ENCODE results near the gene DCBLD1.
A peak's percentile ranks its signal among the peaks of the same experiment; 100 is the strongest.

DCBLD1 gene

DNA sequence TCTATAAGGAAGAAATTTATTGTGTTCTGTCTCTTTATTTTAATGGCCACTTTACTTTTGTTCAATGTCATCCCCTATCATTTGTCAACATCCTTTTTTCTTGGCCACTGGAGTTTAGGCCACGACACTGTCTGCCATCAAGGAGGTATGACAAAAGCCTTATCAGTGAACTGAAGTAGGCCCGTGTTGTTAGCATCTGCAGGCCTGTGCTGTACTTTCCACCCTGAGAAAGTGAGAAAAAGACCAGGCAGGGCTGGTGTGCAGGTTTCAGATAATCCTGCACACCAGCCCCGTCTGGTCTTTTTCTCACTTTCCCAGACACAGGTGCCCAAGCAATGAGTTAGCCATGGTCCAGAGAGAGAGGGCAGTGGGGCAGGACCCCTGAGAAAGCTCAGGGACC is 62.2 kb downstream of the DCBLD1 start:
- no peaks in the 10 kb centered on the region for H3K9me3 Mint-ChIP-seq
- peaks cover 13% of the 10 kb centered on the region for H3K27me3 Mint-ChIP-seq (ENCODE audit: low read depth)
- H3K4me1 Mint-ChIP-seq (ENCODE audit: low read depth): peaks cover 24% of the 10 kb centered on the region
- peaks cover 3% of the 10 kb centered on the region for H3K36me3 Mint-ChIP-seq (ENCODE audit: low read depth)
- no peak overlapping the region for H3K4me3 Mint-ChIP-seq
- H3K27ac Mint-ChIP-seq: no peak overlapping the region

DNA sequence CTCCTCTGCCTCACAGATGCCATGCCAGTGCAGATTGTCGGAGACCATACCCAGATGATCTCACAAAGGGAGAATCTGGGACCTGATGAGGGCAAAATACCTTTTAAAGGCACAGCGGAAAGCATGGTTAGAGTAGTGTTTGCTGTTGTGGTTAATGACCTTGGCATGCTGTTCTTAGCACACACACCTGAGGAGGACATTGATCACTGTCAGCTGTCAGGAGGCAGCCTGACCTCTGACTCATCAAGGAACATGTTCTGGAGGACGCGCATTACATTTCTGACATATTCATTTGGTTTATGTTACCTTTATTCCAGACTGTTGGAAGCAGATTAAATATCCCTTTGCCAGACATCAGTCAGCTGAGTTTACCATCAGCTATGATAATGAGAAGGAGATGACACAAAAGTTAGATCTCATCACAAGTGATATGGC is 62.7 kb downstream of the DCBLD1 start:
- peaks cover 27% of the 10 kb centered on the region for H3K4me1 Mint-ChIP-seq (ENCODE audit: low read depth)
- no peak overlapping the region for H3K27ac Mint-ChIP-seq
- H3K4me3 Mint-ChIP-seq: no peak overlapping the region
- H3K36me3 Mint-ChIP-seq (ENCODE audit: low read depth): peaks cover 3% of the 10 kb centered on the region
- peaks cover 13% of the 10 kb centered on the region for H3K27me3 Mint-ChIP-seq (ENCODE audit: low read depth)
- no peaks in the 10 kb centered on the region for H3K9me3 Mint-ChIP-seq

DNA sequence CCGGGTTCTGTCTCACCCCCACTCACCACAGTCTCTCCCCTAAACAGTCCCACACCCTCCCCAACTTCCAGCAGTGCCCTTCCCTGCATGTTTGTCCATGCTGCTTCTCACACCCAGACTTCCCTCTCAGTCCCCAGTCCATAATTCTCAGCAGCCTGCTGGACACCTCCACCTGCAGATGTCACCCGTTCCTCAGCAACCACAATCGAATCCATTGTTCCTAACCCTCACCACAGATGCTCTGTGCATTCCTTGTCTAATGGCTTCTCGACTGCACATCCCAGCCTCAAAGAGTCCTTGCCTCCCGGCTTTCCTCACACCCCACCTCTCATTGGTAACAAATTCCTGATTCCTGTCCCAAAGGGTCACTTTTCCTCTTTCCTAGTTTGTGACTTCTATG is 64.2 kb downstream of the DCBLD1 start:
- no peaks in the 10 kb centered on the region for H3K9me3 Mint-ChIP-seq
- H3K27ac Mint-ChIP-seq: peak overlapping the region; percentile 24
- H3K4me1 Mint-ChIP-seq (ENCODE audit: low read depth): peaks cover 34% of the 10 kb centered on the region
- H3K4me3 Mint-ChIP-seq: peak overlapping the region; percentile 25
- peaks cover 3% of the 10 kb centered on the region for H3K36me3 Mint-ChIP-seq (ENCODE audit: low read depth)
- peaks cover 13% of the 10 kb centered on the region for H3K27me3 Mint-ChIP-seq (ENCODE audit: low read depth)

DNA sequence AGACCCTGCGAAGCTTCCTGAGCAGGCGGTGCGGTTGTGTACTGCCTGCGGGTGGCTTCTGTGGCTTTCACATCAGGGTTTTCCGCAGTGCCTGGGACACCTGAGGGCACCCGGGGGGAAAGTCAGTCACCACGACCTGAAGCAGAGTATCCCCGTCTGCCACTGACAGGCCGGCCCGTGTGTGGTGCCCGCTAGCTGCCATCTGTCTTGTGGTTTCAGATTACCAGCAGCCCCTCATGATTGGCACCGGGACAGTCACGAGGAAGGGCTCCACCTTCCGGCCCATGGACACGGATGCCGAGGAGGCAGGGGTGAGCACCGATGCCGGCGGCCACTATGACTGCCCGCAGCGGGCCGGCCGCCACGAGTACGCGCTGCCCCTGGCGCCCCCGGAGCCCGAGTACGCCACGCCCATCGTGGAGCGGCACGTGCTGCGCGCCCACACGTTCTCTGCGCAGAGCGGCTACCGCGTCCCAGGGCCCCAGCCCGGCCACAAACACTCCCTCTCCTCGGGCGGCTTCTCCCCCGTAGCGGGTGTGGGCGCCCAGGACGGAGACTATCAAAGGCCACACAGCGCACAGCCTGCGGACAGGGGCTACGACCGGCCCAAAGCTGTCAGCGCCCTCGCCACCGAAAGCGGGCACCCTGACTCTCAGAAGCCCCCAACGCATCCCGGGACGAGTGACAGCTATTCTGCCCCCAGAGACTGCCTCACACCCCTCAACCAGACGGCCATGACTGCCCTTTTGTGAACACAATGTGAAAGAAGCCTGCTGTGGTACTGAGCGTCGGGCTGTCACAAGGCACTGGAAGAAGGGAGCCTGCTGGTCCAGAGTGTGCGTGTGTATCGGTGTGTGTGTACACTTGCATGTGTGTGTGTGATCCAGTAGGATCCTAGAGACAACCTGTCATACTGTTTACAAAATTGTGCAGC is 65.5 kb downstream of the DCBLD1 start:
- Mint-ChIP-seq H3K27me3 (ENCODE audit: low read depth) (peaks cover 13% of the 10 kb centered on the region), H3K27ac (peak overlapping the region; percentile 80), H3K4me3 (peak overlapping the region; percentile 69), H3K4me1 (ENCODE audit: low read depth) (peaks cover 34% of the 10 kb centered on the region), H3K9me3 (no peaks in the 10 kb centered on the region), H3K36me3 (ENCODE audit: low read depth) (peaks cover 3% of the 10 kb centered on the region)

DNA sequence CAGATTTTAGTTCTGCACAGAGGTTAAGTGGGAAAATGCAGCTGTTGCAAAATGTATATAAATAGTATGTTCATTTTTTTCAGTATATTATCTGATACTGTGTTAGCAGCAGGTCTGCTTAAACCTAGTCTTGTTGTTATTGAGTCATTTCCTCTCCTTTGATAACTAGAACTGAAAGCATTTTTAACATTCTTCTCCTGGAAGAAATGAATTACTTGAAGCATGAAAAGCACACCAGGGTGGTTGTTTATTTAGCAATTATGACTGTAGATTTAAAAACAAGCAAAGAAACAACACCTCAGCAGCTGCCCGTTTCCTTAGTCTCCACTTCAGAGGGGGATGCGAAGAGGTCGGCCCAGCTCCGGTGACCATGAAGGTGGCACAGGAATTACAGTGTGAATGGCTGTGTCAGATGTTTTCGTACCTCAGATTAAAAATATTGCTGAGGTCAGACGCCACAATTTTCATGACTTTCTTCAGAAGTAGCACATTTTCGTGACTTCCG is 66.4 kb downstream of the DCBLD1 start:
- Mint-ChIP-seq H3K4me1 (ENCODE audit: low read depth) (peaks cover 34% of the 10 kb centered on the region), H3K27ac (peak overlapping the region; percentile 80), H3K9me3 (no peaks in the 10 kb centered on the region), H3K36me3 (ENCODE audit: low read depth) (peaks cover 3% of the 10 kb centered on the region), H3K27me3 (ENCODE audit: low read depth) (peaks cover 13% of the 10 kb centered on the region), H3K4me3 (peak overlapping the region; percentile 66)

DNA sequence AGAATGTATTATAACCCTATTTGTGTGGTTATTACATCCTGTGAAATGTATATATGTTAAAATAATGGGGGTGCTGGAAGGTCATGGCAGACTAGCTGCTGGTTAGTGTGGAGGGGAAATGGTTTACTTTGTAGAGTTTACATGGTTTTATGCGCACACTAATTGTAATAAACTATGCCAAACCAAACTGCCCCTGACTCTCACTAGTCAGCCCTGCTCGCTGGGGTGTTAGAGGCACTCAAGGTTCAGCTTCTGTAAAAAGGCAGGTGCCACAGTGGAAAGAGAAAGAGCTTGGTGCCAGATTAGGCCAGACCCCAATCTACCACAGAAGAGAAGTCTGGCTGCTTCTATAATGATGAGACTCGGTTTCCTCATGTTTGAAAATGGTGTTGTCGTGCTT is 67.1 kb downstream of the DCBLD1 start:
- Mint-ChIP-seq H3K4me3 (peak overlapping the region; percentile 66), H3K9me3 (no peaks in the 10 kb centered on the region), H3K27me3 (ENCODE audit: low read depth) (peaks cover 13% of the 10 kb centered on the region), H3K4me1 (ENCODE audit: low read depth) (peaks cover 34% of the 10 kb centered on the region), H3K36me3 (ENCODE audit: low read depth) (peaks cover 3% of the 10 kb centered on the region), H3K27ac (peak overlapping the region; percentile 80)

DNA sequence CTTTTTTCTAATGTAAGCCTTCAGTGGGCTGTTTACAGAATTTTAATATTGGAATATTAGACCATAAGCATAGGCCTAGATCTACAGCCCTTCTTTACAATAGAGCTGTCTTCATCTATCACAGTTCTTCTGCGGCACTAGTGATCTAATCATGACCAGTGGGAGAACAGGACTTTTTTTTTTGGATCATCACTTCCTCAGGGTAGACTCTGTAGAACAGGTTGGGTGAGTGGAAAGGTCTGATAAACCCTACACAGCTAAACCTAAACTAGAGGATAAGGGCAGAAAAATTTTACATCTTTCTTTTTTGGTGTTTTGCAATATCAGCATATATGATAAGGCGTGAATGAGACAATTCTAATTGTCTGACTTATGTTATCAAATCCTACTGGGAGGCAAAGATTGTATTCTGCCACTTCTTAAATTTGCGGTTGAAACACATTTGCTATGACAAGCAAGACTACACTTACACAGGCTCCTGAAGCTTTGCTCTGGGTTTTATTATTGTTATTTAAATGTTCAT is 67.7 kb downstream of the DCBLD1 start:
- peaks cover 15% of the 10 kb centered on the region for H3K27me3 Mint-ChIP-seq (ENCODE audit: low read depth)
- H3K27ac Mint-ChIP-seq: no peak overlapping the region
- H3K9me3 Mint-ChIP-seq: no peaks in the 10 kb centered on the region
- H3K4me3 Mint-ChIP-seq: no peak overlapping the region
- peaks cover 3% of the 10 kb centered on the region for H3K36me3 Mint-ChIP-seq (ENCODE audit: low read depth)
- H3K4me1 Mint-ChIP-seq (ENCODE audit: low read depth): peaks cover 34% of the 10 kb centered on the region

DNA sequence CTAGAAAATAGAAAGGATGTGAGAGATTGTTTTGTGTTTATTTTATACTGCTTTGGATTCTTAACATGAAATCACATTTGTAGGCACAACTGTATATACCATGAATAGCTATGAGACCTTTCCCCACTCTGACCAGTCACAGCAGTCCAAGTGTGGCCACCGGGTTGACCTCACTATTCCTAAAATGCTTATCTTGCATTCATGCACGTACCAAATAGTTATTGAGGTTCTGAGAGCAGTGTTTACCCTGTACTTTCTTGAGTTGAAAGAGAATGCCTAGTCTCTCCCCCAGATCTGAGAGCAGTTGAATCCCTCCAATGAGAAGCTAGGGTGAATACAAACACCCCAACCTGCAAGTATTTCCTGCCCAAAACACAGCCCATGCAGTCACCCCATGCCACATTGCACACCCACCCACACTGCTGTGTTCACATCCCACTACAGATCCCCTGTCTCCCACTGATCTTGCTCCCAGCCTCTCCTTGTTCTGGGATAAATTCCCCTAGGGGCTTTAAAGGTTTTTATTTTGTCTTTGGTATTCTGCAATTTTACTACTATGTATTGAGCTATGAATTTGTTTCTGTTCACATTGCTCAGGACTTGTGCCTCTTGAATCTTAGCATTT is 68.3 kb downstream of the DCBLD1 start:
- Mint-ChIP-seq H3K36me3 (ENCODE audit: low read depth) (peaks cover 3% of the 10 kb centered on the region), H3K4me1 (ENCODE audit: low read depth) (peaks cover 34% of the 10 kb centered on the region), H3K4me3 (no peak overlapping the region), H3K27me3 (ENCODE audit: low read depth) (peaks cover 17% of the 10 kb centered on the region), H3K27ac (no peak overlapping the region), H3K9me3 (no peaks in the 10 kb centered on the region)

DNA sequence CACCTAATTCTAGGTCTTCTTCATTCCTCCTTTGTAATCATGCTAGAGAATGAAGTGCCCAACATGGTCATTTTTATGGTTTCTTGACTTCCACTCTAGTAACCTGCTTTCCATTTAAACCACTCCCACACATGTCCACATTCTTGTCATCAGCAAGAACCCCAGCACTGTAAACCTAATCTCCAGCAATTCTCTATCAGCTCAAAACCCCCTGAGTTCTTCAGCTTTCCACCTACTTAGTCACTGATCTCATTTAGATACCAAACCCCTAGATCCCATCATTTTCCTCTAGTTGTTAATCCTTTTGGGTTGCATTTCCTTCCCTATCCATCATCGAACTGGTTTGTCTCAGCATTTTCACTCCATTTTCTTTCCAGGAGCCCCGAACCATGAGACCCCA is 70.1 kb downstream of the DCBLD1 start:
- Mint-ChIP-seq H3K36me3 (ENCODE audit: low read depth) (no peaks in the 10 kb centered on the region), H3K27ac (no peak overlapping the region), H3K27me3 (ENCODE audit: low read depth) (peaks cover 5% of the 10 kb centered on the region), H3K4me1 (ENCODE audit: low read depth) (peaks cover 25% of the 10 kb centered on the region), H3K4me3 (no peak overlapping the region), H3K9me3 (no peaks in the 10 kb centered on the region)

DNA sequence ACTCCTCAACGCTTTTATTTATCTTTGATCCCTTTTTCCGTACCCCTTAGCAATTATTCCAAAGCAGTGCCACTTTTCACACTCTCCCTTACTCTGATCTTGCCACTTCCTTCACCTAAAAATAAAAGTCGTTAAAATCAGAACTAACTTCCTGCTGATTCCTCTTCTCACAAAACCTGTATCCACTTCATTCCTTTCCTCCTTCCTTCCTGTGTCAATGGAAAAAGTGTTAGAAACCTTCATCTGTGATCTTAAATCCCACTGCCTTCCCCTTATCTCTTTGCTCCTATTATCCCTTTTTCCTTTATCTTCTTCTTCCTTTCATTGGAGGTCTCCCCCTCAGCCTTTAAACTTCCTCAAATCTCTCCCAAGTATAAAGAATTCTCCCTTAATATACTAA is 70.7 kb downstream of the DCBLD1 start:
- Mint-ChIP-seq H3K27me3 (ENCODE audit: low read depth) (peaks cover 5% of the 10 kb centered on the region), H3K27ac (no peak overlapping the region), H3K36me3 (ENCODE audit: low read depth) (no peaks in the 10 kb centered on the region), H3K9me3 (no peaks in the 10 kb centered on the region), H3K4me3 (no peak overlapping the region), H3K4me1 (ENCODE audit: low read depth) (peaks cover 24% of the 10 kb centered on the region)

DNA sequence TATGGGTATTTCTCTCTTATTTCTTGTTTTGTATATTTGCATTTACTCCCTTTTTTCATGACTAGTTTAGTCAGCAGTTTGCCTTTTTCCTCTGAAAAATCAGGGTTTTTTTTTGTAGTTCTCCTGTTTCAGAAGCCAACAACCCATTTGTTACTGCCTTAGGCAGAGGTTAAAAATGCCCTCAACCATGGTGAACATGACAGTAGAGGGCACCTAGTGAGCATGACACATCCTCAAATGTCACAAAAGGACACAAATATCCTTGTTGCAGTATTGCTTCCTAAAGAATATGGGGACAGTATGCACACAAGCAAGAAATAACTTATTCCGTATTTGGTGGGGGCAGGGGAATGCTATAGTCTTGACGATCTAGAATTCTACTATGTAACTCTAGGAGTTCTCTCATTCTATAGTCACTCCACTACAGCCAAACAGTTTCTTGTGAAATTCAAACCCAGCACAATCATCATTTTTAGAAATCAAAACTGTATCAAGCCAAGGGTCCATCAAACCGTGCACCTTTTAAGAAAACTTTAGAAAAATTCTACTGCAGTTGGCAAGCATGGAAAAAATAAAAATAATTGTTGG is 72.9 kb downstream of the DCBLD1 start:
- Mint-ChIP-seq H3K9me3 (no peaks in the 10 kb centered on the region), H3K36me3 (ENCODE audit: low read depth) (no peaks in the 10 kb centered on the region), H3K27ac (no peak overlapping the region), H3K4me3 (no peak overlapping the region), H3K4me1 (ENCODE audit: low read depth) (peaks cover 6% of the 10 kb centered on the region), H3K27me3 (ENCODE audit: low read depth) (peaks cover 5% of the 10 kb centered on the region)

DNA sequence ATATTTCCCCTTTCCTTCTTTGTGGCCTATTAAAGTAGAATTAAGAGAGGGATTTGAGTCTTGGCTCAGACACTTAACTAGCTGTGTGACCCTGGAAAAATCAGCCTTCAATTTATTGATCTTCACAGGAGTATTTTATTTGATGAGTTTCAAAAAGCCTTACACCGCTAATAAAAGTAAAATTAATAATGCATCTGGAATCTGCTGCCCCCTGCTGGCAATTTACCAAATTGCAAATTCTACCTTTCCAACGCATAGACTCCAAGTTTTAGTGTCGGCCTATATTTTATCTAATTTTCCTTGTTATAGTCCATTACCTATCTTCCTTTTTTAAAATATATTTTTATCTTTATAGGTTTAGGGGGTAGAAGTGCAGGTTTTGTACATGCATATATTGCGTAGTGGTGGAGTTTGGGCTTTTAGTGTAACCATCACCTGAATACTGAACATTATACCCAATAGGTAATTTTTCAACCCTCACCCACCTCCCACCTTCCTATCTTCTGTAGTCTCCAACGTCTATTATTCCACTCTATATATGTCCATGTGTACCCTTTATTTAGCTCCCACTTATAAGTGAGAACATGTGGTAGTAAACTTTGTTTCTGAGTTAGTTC is 73.5 kb downstream of the DCBLD1 start:
- Mint-ChIP-seq H3K4me1 (ENCODE audit: low read depth) (no peaks in the 10 kb centered on the region), H3K4me3 (no peak overlapping the region), H3K9me3 (no peaks in the 10 kb centered on the region), H3K27me3 (ENCODE audit: low read depth) (peaks cover 5% of the 10 kb centered on the region), H3K27ac (no peak overlapping the region), H3K36me3 (ENCODE audit: low read depth) (no peaks in the 10 kb centered on the region)

DNA sequence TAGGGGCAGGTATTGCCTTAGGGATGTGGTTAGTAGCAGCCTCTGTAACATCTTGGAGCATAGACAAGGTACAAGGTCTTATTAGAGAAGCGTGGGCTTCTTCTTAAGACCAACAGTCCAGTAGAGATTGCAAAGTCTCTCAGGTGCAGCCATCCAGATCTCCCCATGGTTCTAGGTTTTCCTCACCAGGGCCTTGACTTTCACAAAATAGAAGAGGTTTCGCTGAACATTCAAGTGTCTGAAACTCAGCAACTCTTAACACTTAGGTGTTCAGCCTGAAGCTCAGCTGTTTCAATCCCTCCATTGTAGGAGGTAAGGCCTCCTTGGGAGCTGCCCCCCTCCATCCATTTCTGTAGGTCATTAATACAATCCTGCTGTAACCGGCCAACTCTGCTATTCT is 75.5 kb downstream of the DCBLD1 start:
- no peak overlapping the region for H3K27ac Mint-ChIP-seq
- no peaks in the 10 kb centered on the region for H3K4me1 Mint-ChIP-seq (ENCODE audit: low read depth)
- H3K9me3 Mint-ChIP-seq: no peaks in the 10 kb centered on the region
- peaks cover 5% of the 10 kb centered on the region for H3K27me3 Mint-ChIP-seq (ENCODE audit: low read depth)
- no peak overlapping the region for H3K4me3 Mint-ChIP-seq
- peaks cover 5% of the 10 kb centered on the region for H3K36me3 Mint-ChIP-seq (ENCODE audit: low read depth)

DNA sequence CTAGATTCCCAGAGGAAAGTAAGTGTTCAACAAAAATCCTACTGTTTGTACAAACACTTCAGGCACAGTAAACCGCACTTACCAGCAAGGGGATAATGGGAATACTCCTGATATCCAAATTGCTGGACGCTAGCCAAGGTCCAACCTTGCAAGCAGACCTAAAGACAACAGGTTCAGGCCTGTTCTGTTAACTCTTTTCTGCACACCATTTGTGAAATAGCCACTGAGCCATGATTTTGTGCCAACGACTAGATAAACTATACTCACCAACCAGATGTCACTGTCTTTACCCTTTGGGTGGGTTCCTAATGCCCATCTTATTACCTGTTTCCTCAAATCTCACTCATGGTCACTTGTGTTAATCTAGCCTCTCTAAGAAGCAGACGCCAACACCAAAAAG is 76.3 kb downstream of the DCBLD1 start:
- no peak overlapping the region for H3K4me3 Mint-ChIP-seq
- H3K9me3 Mint-ChIP-seq: no peaks in the 10 kb centered on the region
- no peaks in the 10 kb centered on the region for H3K4me1 Mint-ChIP-seq (ENCODE audit: low read depth)
- peaks cover 5% of the 10 kb centered on the region for H3K36me3 Mint-ChIP-seq (ENCODE audit: low read depth)
- H3K27me3 Mint-ChIP-seq (ENCODE audit: low read depth): peaks cover 5% of the 10 kb centered on the region
- no peak overlapping the region for H3K27ac Mint-ChIP-seq
